A549 (cell line): ENCODE results near the gene ASPSCR1. TPM values are rescaled to one million over a fixed set of nuclear protein-coding genes. Genes with fewer than 3 reads are reported as not detected.

ENCODE experiments used
- ATAC-seq, 2 experiments: fragments of 200-7000 bp in 1 of 2; fragments of >200 bp in 1 of 2; cut with Nextera tagmentation in 1 of 2; cut with Tn5 transposase in 1 of 2; 3 replicates each; pipeline versions ENCODE4 v1.8.0 to v1.9.1; 2018 to 2020; ENCODE audit warnings: mild to moderate bottlenecking in 1 of 2, moderate library complexity in 1 of 2
- CTCF ChIA-PET: fragments of 300-600 bp; sonication (Branson Sonifier 250); formaldehyde crosslinking; extraction: SDS; loops from one replicate; lab custom pipeline; 2021; ENCODE audit warnings: antibody characterized with exemption, inconsistent platforms; lab: Yijun Ruan, JAX
- POLR2A ChIA-PET: fragments of 350-600 bp; formaldehyde crosslinking; extraction: SDS; loops from one replicate; lab custom pipeline; 2021; ENCODE audit warnings: antibody characterized with exemption, inconsistent platforms; lab: Yijun Ruan, JAX
- DNase-seq, 2 experiments: peaks; one replicate each; pipeline versions ENCODE4 v3.0.0 to v3.0.0-alpha.2; 2011 to 2016; ENCODE audit warnings: low read depth in 1 of 2, low spot score in 1 of 2
- FAIRE-seq: peaks from 2 replicates; lab custom pipeline; 2011; peaks lifted over from hg19 to GRCh38; lab: Jason Lieb, UNC
- H3K27ac ChIP-seq, 2 experiments: fragments of >200 bp; sonication (Bioruptor Twin); formaldehyde crosslinking; 3 replicates each; pipeline ENCODE4 v1.5.1; 2016 to 2017
- H3K4me1 ChIP-seq: fragments of >200 bp; sonication (Bioruptor Twin); formaldehyde crosslinking; 3 replicates; pipeline ENCODE4 v1.6.1; 2016
- H3K4me2 ChIP-seq: fragments of >200 bp; sonication (Bioruptor Twin); formaldehyde crosslinking; 3 replicates; pipeline ENCODE4 v1.6.1; 2016
- H3K4me3 ChIP-seq: fragments of >200 bp; sonication (Bioruptor Twin); formaldehyde crosslinking; 3 replicates; pipeline ENCODE4 v1.5.1; 2016
- H3K9me3 ChIP-seq: fragments of >200 bp; sonication (Bioruptor Twin); formaldehyde crosslinking; 3 replicates; pipeline ENCODE4 v1.6.1; 2016
- FOXS1 ChIP-seq: fragments of 250-450 bp; sonication (Bioruptor Pico); IDR thresholded peaks from 2 replicates; pipeline ENCODE4 v1.5.0; 2020; ENCODE audit warnings: mild to moderate bottlenecking, moderate library complexity
- MAFK ChIP-seq: fragments of 450-650 bp; IDR thresholded peaks from 2 replicates; pipeline ENCODE4 v1.6.1; 2014; ENCODE audit not compliant: partially characterized antibody
- MAZ ChIP-seq: fragments of 150-350 bp; IDR thresholded peaks from 2 replicates; pipeline ENCODE4 v1.6.1; 2014; ENCODE audit warnings: antibody characterized with exemption, low read depth, low read length, borderline replicate concordance
- POLR2A ChIP-seq: IDR thresholded peaks from 2 replicates; pipeline ENCODE4 v1.6.1; 2012; ENCODE audit warnings: mild to moderate bottlenecking, low read length
- RFX5 ChIP-seq: fragments of 450-650 bp; IDR thresholded peaks from 2 replicates; pipeline ENCODE4 v1.7.1; 2014; ENCODE audit warnings: antibody characterized with exemption, mild to moderate bottlenecking, moderate library complexity
- RNF2 ChIP-seq: fragments of 200-600 bp; sonication (generic); IDR thresholded peaks from 2 replicates; pipeline ENCODE4 v1.6.1; 2016; ENCODE audit warnings: low read depth, mild to moderate bottlenecking, antibody characterized with exemption, moderate library complexity, borderline replicate concordance
- SREBF2 ChIP-seq: fragments of 450-650 bp; IDR thresholded peaks from 2 replicates; pipeline ENCODE4 v1.6.1; 2014; ENCODE audit warnings: mild to moderate bottlenecking, moderate library complexity
- TP53 ChIP-seq: fragments of 250-450 bp; sonication (Bioruptor Pico); IDR thresholded peaks from 2 replicates; pipeline ENCODE4 v1.5.0; 2021; ENCODE audit warnings: mild to moderate bottlenecking, moderate library complexity
- ZFP36 ChIP-seq: fragments of 450-650 bp; IDR thresholded peaks from 2 replicates; pipeline ENCODE4 v1.6.1; 2014; ENCODE audit warnings: borderline replicate concordance; ENCODE audit not compliant: partially characterized antibody
- WGBS: methylation state at CpG from one replicate; pipeline ENCODE4 v1.1.6; 2017; ENCODE audit errors: missing lambda C conversion rate; 5-methylcytosine and 5-hydroxymethylcytosine counted together
- polyA plus RNA-seq, 4 experiments: library from polyadenylated mRNA; depleted of rRNA in 3 of 4; stranded (reverse); fragments of >200 nt; fragmentation: RNase III in 1 of 4; extraction: RNeasy Plus Mini Kit Qiagen cat#74134 plus additional on column Dnase treatment in 1 of 4; gene quantifications; 2 replicates in 3 of 4; 3 replicates in 1 of 4; pipeline ENCODE4 v1.2.3, GENCODE V29; 2011 to 2017
- TF ChIP-seq, protein P1 (sequence below): fragments of 200-600 bp; sonication (generic); IDR thresholded peaks from 2 replicates; pipeline ENCODE4 v1.6.1; 2016; ENCODE audit warnings: antibody characterized with exemption, mild to moderate bottlenecking, moderate library complexity
- TF ChIP-seq, protein P2 (sequence below): IDR thresholded peaks from 2 replicates; pipeline ENCODE4 v1.6.1; 2012; ENCODE audit warnings: low read depth, borderline replicate concordance

Gene ASPSCR1
- polyA plus RNA-seq, 2 of the 4 experiments (the other 2 are of a cell fraction), result 12.3 to 25.7 TPM

DNA sequence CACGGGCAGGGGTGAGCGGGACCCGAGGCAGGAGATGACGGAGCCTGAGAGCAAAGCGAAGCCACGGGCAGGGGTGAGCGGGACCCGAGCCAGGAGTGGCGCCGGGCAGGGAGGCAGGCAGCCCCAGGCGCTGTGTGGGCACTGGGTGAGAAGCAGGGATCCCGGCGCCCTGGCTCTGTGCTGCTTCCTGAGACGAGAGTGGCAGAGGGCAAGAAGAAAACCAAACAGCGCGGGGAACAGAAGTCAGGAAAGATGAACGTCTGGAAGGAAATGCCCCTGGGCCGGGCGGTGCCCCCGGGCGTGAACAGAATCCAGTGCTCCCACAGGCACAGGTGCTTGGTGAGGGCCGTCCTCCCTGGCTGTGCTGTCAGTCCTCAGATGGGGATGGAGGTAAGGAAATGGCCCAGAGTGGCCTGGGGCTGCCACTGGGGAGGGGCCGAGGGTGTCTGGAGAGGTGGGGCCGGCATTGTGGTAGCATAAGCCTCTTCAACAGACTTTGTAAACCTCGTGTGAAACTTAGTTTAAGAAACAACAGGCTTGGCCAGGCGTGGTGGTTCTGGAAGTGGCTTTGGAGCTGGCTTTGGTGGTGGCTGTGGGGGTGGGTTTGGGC is 9.8 kb downstream of the ASPSCR1 start:
- POLR2A ChIA-PET, result no interaction called here
- Histone ChIP-seq H3K4me3 (no peak overlapping the region), H3K4me1 (peaks cover 15% of the 10 kb centered on the region), H3K27ac (no peak overlapping the region), H3K9me3 (no peaks in the 10 kb centered on the region), H3K4me2 (no peak overlapping the region)
- CTCF ChIA-PET, result interaction anchor here (0.7 to 5.1 kb wide), 4 partner anchors 27 to 106 kb away, joined by 3 to 32 read pairs (median 19); partner anchors contain the start of genes CENPX, LRRC45 and NOTUM
- TF ChIP-seq RNF2, result no peak
- TF ChIP-seq, protein P1, sequence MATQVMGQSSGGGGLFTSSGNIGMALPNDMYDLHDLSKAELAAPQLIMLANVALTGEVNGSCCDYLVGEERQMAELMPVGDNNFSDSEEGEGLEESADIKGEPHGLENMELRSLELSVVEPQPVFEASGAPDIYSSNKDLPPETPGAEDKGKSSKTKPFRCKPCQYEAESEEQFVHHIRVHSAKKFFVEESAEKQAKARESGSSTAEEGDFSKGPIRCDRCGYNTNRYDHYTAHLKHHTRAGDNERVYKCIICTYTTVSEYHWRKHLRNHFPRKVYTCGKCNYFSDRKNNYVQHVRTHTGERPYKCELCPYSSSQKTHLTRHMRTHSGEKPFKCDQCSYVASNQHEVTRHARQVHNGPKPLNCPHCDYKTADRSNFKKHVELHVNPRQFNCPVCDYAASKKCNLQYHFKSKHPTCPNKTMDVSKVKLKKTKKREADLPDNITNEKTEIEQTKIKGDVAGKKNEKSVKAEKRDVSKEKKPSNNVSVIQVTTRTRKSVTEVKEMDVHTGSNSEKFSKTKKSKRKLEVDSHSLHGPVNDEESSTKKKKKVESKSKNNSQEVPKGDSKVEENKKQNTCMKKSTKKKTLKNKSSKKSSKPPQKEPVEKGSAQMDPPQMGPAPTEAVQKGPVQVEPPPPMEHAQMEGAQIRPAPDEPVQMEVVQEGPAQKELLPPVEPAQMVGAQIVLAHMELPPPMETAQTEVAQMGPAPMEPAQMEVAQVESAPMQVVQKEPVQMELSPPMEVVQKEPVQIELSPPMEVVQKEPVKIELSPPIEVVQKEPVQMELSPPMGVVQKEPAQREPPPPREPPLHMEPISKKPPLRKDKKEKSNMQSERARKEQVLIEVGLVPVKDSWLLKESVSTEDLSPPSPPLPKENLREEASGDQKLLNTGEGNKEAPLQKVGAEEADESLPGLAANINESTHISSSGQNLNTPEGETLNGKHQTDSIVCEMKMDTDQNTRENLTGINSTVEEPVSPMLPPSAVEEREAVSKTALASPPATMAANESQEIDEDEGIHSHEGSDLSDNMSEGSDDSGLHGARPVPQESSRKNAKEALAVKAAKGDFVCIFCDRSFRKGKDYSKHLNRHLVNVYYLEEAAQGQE, result no peak
- TF ChIP-seq RFX5, result no peak
- TF ChIP-seq ZFP36, result no peak
- no peak for DNase-seq
- FAIRE-seq, result no peak
- 90% methylated on average over 26 of the region's 26 CpGs for WGBS
- no peak for ATAC-seq

DNA sequence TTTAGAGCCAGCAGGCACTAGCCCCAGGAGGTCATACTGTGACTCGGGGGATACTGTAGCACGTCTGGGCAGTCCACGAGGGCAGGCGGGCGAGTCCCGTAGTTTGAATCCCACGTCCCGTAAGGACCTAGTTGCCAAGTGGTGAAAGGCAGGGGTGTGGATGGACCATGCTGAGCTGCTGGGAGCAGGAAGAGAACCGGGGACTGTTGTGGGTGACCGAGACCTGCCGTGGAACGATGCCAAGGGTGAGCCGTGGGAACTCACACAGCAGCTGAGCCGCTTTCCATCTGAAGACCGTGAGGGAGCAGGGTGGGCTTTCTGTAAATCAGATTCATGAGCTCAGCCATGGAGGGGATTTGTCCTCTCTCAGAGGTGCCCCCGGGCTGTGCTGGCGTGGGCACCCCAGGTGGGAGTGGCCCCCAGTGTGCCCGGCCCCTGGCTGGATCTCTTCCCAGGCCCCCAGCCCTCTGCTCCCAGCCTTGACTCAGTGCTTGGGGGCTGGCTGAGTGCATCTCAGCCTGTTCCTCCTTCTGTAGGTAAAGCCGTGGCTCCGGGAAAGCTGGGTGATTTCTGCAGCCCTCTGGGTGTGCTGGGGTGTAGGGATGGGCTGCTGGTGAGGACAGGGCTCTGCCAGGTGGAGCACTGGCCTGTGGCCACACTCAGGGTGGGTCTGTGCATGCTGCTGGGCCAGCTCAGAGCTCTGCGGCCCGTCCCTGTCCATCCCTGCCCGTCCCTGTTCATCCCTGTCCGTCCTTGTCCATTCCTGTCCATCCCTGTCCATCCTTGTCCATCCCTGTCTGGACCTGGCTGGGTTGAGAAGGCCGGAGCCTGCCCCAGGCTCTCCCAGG is 13.6 kb downstream of the ASPSCR1 start:
- no peak for FAIRE-seq
- no peaks in the 10 kb centered on the region for H3K9me3 ChIP-seq
- ChIA-PET POLR2A (interaction anchor here (0.9 kb wide), 1 partner anchor 13 kb away, joined by 3 read pairs; no protein-coding TSS in a partner anchor), CTCF (interaction anchor here (0.8 to 5.6 kb wide), 9 partner anchors 10 to 47 kb away, joined by 3 to 46 read pairs (median 4); partner anchors contain the start of genes CENPX, DCXR and LRRC45)
- DNase-seq, result no peak
- ATAC-seq, result peak in 1 of 2 experiments; percentile 12; a peak in 3 of 6 replicates
- TF ChIP-seq, protein P2, sequence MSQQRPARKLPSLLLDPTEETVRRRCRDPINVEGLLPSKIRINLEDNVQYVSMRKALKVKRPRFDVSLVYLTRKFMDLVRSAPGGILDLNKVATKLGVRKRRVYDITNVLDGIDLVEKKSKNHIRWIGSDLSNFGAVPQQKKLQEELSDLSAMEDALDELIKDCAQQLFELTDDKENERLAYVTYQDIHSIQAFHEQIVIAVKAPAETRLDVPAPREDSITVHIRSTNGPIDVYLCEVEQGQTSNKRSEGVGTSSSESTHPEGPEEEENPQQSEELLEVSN, result no peak
- TF ChIP-seq MAFK (no peak), TP53 (no peak)
- peaks cover 17% of the 10 kb centered on the region for H3K4me1 ChIP-seq
- H3K4me2 ChIP-seq, result peak overlapping the region; percentile 9; the same call in 1 of the 3 replicates
- H3K4me3 ChIP-seq, result no peak overlapping the region
- 89% methylated on average over 25 of the region's 25 CpGs for WGBS
- peak overlapping the region in 1 of 2 experiments; percentile 61; a peak in 4 of 6 replicates for H3K27ac ChIP-seq

DNA sequence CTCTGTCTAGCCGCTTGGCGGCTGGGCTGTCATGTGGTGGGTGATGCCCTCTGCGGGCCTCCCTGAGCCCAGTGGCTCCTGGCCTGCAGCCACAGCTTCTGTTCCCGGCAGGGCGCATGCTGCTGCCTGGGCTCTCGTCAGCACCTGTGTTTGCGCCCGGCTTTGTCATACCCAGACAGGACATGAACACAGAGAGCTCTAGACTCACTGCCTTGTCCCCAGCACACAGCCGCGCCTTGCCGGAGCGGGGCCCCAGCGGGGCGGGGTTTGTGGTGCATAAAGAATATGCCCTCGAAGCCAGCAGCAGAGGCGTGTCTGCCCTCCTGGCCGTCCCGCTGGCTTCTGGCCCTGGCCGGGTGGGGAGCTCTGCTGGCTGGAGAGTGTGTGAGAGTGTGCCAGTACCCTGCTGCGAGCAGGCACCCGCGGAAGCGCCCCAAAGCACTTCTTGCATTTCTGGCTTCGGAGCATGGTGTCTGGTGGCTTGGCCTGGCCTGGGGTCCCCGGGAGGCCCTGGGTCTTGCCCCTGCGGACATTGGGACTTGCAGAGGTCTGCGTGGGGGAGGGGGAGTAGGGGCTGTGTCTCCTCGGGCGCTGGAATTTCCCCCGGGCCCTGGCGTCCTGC is 14.4 kb downstream of the ASPSCR1 start:
- FAIRE-seq (no peak), ATAC-seq (peak; percentile 38 to 61)
- Histone ChIP-seq H3K4me3 (no peak overlapping the region), H3K9me3 (no peaks in the 10 kb centered on the region), H3K4me2 (peak overlapping the region; percentile 9; the same call in 1 of the 3 replicates)
- TF ChIP-seq RNF2 (no peak), SREBF2 (no peak), FOXS1 (no peak), POLR2A (no peak), MAZ (no peak)
- TF ChIP-seq, all 56 proteins: peak for 0
- ChIA-PET CTCF (interaction anchor here (0.9 to 5.6 kb wide), 9 partner anchors 11 to 46 kb away, joined by 3 to 46 read pairs (median 4); partner anchors contain the start of genes CENPX, DCXR and LRRC45), POLR2A (no interaction called here)
- 60% methylated on average over 27 of the region's 31 CpGs for WGBS
- peaks cover 17% of the 10 kb centered on the region for H3K4me1 ChIP-seq
- peak overlapping the region in 1 of 2 experiments; percentile 61; a peak in 4 of 6 replicates for H3K27ac ChIP-seq
- DNase-seq, result peak in 1 of 2 experiments; percentile 50
